A673 (cell line): ENCODE measurements around the gene REC114.

Experiments used
- EZH2 ChIP-seq: fragments of 200-600 bp; sonication (generic); IDR thresholded peaks from 2 replicates; pipeline ENCODE4 v1.6.1; 2017; ENCODE audit warnings: borderline replicate concordance, low read depth, mild to moderate bottlenecking, mixed read lengths, antibody characterized with exemption, low read length; ENCODE audit not compliant: poor library complexity, severe bottlenecking
- TF ChIP-seq, protein P1 (sequence below): fragments of 300-800, 200-600 bp; sonication (generic); conservative IDR thresholded peaks from 2 replicates; pipeline ENCODE4 v1.5.1; 2017; ENCODE audit warnings: low read depth, mild to moderate bottlenecking, antibody characterized with exemption, low read length, moderate library complexity, mixed read lengths

GRCh38 chr15:73515527-73515926 lies 72.6 kb downstream of the REC114 start:
- no peak for TF ChIP-seq EZH2
- TF ChIP-seq, protein P1, sequence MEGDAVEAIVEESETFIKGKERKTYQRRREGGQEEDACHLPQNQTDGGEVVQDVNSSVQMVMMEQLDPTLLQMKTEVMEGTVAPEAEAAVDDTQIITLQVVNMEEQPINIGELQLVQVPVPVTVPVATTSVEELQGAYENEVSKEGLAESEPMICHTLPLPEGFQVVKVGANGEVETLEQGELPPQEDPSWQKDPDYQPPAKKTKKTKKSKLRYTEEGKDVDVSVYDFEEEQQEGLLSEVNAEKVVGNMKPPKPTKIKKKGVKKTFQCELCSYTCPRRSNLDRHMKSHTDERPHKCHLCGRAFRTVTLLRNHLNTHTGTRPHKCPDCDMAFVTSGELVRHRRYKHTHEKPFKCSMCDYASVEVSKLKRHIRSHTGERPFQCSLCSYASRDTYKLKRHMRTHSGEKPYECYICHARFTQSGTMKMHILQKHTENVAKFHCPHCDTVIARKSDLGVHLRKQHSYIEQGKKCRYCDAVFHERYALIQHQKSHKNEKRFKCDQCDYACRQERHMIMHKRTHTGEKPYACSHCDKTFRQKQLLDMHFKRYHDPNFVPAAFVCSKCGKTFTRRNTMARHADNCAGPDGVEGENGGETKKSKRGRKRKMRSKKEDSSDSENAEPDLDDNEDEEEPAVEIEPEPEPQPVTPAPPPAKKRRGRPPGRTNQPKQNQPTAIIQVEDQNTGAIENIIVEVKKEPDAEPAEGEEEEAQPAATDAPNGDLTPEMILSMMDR = no peak
